Measurements from ENCODE around the gene FLRT2.

The FLRT2 gene

DNA sequence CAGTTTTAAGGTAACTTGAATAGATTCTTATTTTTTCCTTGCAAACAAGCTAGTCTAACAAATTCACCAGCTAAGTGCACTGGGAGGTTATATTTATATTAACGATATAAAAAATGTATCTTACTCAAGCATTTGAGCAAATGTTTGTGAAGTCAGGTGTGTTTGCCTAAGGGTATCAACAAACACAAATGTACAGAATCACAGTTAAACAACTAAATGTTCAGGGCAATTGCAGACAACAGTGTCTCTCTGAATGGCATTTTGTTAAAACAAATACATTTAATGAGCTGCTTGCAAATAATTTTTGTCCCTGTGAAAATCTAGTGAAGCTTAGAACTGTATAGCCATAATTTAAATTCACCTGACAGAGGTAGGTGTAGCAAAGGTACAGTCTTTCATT is 28.2 kb upstream of the FLRT2 start:
- DNase-seq (ENCODE audit: low read depth) = no peak
- H3K4me3 ChIP-seq (ENCODE audit: control insufficient read depth, low read depth, low read length) = no peak overlapping the region
- TF ChIP-seq, protein P1, sequence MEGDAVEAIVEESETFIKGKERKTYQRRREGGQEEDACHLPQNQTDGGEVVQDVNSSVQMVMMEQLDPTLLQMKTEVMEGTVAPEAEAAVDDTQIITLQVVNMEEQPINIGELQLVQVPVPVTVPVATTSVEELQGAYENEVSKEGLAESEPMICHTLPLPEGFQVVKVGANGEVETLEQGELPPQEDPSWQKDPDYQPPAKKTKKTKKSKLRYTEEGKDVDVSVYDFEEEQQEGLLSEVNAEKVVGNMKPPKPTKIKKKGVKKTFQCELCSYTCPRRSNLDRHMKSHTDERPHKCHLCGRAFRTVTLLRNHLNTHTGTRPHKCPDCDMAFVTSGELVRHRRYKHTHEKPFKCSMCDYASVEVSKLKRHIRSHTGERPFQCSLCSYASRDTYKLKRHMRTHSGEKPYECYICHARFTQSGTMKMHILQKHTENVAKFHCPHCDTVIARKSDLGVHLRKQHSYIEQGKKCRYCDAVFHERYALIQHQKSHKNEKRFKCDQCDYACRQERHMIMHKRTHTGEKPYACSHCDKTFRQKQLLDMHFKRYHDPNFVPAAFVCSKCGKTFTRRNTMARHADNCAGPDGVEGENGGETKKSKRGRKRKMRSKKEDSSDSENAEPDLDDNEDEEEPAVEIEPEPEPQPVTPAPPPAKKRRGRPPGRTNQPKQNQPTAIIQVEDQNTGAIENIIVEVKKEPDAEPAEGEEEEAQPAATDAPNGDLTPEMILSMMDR (IDR thresholded peaks at IDR 0.05; ENCODE audit: control insufficient read depth, insufficient read depth, low read depth, low read length, missing control alignments) = no peak

DNA sequence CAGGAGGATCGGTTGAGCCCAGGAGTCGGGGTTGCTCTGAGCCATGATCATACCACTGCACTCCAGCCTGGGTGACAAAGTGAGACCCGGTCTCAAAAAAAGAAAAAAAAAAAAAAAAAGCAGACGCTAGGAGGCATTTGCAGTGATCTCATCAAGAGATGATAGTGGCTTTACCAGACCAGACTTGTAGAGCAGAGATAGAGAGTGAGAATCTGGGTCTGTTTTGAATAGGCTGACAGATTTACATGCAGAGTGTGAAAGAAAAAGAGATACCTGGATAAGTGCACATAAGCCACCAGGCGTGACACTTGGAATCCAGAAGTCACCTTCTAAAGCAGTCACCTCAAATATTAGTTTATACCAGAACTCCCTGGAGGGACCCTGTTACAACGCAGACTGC is 21.1 kb upstream of the FLRT2 start:
- H3K4me3 ChIP-seq (ENCODE audit: control insufficient read depth, low read depth, low read length) = no peak overlapping the region
- no peak for DNase-seq (ENCODE audit: low read depth)
- TF ChIP-seq, protein P1 (IDR thresholded peaks at IDR 0.05; ENCODE audit: control insufficient read depth, insufficient read depth, low read depth, low read length, missing control alignments) = no peak

DNA sequence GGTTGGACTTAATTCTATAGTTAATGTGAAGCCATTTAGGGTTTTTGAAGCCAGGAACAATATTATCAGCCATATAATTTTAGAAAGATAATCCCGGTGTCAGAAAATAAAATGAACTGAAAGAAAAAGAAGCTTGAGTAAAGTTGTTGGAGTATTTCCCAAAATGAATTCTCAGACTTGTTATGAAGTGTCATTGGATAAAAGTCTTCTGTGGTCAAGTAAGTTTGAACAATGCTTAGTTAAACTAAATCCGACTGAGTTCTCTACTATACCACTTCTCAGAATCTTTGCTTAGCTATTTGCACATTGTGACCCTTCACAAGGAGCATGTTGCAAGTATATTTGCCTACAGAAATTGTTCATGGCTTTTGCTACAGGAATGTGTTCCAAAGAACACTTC is 17.5 kb upstream of the FLRT2 start:
- TF ChIP-seq, protein P1 (IDR thresholded peaks at IDR 0.05; ENCODE audit: control insufficient read depth, insufficient read depth, low read depth, low read length, missing control alignments) = no peak
- no peak overlapping the region for H3K4me3 ChIP-seq (ENCODE audit: control insufficient read depth, low read depth, low read length)
- DNase-seq (ENCODE audit: low read depth) = no peak

DNA sequence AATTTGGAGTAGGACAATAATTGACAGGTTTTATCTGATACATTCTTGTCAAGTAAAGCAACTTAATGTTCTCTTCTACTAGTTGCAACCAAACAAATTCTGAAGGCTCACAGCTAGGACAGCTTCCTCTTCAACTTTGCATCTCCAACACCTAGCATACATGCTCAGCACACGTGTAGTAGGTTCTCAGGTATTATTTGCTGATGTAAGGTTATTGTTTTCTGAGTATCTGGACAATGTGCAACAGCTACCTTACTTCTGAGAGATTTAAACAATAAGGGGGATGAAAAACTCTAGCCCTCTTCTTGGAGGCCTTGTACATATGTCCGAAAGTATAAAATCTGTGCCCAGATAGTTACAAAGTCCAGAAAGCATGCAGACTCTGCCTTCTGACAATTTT is 15.5 kb upstream of the FLRT2 start:
- DNase-seq (ENCODE audit: low read depth) = no peak
- TF ChIP-seq, protein P1 (IDR thresholded peaks at IDR 0.05; ENCODE audit: control insufficient read depth, insufficient read depth, low read depth, low read length, missing control alignments) = no peak
- H3K4me3 ChIP-seq (ENCODE audit: control insufficient read depth, low read depth, low read length) = no peak overlapping the region

DNA sequence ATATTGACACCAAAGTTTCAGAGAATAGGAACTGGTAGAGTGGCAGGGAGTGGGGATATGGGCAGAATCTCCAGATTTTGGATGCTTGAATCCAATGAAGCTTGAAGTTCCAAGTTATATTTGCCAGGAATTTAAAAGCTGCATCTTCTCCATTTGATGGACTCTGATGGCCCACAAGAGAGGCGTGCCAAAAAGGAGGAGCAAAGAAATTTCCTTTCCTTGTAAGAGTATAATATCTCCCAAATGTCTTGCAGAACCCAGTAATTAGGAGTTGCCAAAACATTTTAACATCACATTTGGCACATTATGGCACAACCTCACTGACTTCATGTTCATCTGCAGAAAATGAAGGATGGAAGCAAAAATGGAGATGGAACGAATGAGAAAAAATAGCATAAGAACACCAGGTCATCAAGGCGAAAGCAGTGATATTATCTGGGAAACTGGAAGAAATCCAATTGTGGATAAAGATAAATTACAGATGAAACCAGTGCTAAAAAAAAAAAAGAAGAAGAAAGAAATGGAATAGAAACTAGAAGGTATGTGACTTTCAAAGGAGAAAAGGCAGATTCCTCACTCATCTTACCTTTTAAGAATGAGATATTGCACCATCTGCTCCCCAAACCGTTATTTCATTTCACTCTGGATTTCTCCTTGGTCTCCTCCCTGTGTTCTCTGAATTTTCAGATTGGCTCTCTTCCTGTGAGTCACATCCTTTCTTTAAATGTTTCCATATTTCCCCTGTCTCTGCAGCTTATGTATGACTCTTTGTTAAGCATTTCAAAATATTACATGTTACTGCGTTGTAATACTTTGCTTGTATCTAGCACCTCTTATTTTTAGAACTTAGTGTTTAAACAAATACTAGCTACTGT is 13.5 kb upstream of the FLRT2 start:
- no peak overlapping the region for H3K4me3 ChIP-seq (ENCODE audit: control insufficient read depth, low read depth, low read length)
- peak; percentile 83 for DNase-seq (ENCODE audit: low read depth)
- TF ChIP-seq, protein P1 (IDR thresholded peaks at IDR 0.05; ENCODE audit: control insufficient read depth, insufficient read depth, low read depth, low read length, missing control alignments) = no peak

DNA sequence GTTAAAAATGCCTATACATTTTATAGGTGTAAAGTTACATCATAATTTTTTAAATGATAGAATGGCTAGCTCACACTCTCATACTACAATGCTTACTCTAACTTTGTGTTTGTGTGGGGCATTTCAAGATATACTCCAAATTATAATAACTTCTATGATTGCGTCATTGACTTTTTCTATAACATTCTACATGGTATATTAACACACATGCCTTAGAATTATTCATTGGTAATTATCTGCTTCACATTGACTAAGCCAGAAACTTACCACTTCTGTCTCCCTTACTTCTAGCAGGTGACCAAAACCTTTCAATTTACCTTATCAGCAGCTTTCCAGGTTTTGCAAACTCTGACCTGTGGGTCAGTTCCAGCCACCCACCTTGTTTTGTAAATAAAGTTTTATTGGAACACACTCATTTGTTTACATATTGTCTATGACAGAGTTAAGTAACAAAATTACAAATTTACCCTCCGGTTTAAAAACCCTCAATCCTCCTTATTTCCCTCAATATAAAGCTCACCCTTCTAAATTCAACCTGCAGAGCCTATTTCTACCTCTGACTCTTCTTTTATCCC is 12.7 kb upstream of the FLRT2 start:
- TF ChIP-seq, protein P1 (IDR thresholded peaks at IDR 0.05; ENCODE audit: control insufficient read depth, insufficient read depth, low read depth, low read length, missing control alignments) = no peak
- no peak for DNase-seq (ENCODE audit: low read depth)
- H3K4me3 ChIP-seq (ENCODE audit: control insufficient read depth, low read depth, low read length) = no peak overlapping the region
